ENCODE results near the gene MCM9.
"Not testable (repeated sequence)": the region's sequence is repeated elsewhere in the genome, so short reads cannot be mapped to it uniquely, and the experiment has no call there.

Gene MCM9

DNA sequence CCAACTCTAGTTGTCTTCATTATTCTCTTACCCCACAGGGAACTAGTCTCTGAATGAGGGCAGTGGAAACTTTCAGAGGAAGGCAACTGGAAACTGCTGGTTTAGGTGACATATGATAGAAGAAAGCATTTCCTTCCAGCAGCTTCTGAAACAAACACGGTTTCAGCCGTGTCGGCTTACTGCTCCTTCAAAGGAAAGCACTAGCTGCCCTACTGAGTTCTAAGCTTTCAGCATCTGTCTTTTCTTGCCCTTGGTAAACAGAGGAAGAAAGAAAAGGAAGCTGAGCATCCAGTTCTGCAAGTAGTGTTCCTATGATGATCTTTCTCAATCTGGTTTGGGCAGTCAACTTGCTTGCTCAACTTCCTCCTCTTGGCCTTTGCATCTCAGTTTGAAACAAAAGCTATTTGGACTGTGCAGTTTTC is 166.0 kb downstream of the MCM9 start:
- no peak for DNase-seq (ENCODE audit: low spot score)

- no peak for DNase-seq (ENCODE audit: low spot score)
These were observed 166.5 kb downstream of the MCM9 start for GRCh38 chr6:118768441-118768840.

- DNase-seq (ENCODE audit: low spot score) = not testable (repeated sequence)
These were observed 169.6 kb downstream of the MCM9 start for GRCh38 chr6:118765316-118765715.

- DNase-seq (ENCODE audit: low spot score) = no peak
These were observed 170.2 kb downstream of the MCM9 start for GRCh38 chr6:118764766-118765165.
